ENCODE results near the gene TYROBP.

- TF ChIP-seq CTCF (IDR thresholded peaks at IDR 0.05) (no peak), EP300 (IDR thresholded peaks at IDR 0.05) (no peak)
Measured at GRCh38 chr19:35937345-35938281, 29.5 kb upstream of the TYROBP start.
